GM04503 (cell line): ENCODE data around the gene IREB2.
"Not testable (repeated sequence)": the region's sequence is repeated elsewhere in the genome, so short reads cannot be mapped to it uniquely, and the experiment has no call there.

Source experiments
- DNase-seq: peaks from one replicate; pipeline ENCODE4 v3.0.0-alpha.2; 2012; ENCODE audit warnings: low read depth

Gene IREB2

GRCh38 chr15:78434134-78434533 lies 3.9 kb upstream of the IREB2 start:
- DNase-seq = no peak

- DNase-seq = not testable (repeated sequence)
Measured at GRCh38 chr15:78434711-78435110, 3.3 kb upstream of the IREB2 start.

GRCh38 chr15:78437107-78437761 lies 782 bp upstream of the IREB2 start:
- no peak for DNase-seq

- no peak for DNase-seq
Measured at GRCh38 chr15:78438619-78439285, 736 bp downstream of the IREB2 start.

GRCh38 chr15:78440375-78441373 lies 2.7 kb downstream of the IREB2 start:
- no peak for DNase-seq

DNA sequence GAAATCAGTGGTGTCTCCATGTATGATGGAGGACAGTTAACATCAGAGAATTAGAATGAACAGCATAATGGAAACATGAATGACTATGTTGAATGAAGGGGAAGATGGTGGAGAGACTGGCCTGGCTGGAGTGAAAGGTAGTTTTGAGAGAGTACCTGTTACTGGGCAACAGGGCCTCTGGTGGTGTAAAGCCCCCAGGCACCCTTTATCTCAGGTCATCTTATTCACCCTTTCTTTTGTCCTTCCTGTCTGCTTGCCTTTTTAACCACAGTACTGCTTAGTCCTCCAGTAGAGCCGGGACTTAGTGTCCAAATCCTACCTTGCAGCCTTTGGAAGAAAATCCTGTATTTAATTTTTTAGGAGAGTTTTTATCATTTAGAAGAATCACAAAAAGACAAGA lies 6.2 kb downstream of the IREB2 start:
- no peak for DNase-seq

DNA sequence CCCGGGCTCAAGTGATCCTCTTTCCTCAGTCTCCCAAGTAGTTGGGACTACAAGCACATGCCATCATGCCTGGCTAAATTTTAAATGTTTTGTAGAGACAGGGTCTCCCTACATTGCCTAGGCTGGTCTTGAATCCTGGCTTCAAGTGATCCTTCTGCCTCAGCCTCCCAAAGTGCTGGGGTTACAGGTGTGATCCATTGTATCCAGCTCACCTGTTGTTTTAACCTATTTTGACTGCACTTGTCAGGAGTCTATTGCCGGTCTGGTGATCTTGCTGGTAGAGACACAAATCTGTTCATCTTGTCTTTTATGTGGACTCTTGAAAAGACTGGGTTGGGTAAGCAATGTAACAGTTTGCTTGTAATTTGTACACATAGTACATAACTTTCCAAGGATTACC lies 7.9 kb downstream of the IREB2 start:
- DNase-seq = no peak

DNA sequence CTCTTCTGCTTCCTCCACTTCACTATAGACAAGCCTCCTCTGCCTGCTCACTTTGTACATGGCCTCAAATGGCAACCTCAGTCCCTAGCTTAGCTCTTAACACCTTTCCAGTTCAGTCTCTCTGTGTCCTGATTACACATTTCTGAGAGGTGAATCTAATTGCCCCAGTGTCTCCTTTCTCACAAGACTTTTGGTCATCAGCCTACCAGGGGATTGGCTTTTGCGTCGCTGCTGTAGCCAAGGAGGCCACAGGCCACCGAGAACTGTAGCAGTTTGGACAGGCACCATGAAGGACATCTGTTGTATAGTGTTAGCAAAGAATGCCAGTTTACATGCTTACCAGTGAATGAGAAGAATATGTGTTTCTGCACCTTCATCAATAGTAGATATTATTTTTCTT lies 8.5 kb downstream of the IREB2 start:
- no peak for DNase-seq

DNA sequence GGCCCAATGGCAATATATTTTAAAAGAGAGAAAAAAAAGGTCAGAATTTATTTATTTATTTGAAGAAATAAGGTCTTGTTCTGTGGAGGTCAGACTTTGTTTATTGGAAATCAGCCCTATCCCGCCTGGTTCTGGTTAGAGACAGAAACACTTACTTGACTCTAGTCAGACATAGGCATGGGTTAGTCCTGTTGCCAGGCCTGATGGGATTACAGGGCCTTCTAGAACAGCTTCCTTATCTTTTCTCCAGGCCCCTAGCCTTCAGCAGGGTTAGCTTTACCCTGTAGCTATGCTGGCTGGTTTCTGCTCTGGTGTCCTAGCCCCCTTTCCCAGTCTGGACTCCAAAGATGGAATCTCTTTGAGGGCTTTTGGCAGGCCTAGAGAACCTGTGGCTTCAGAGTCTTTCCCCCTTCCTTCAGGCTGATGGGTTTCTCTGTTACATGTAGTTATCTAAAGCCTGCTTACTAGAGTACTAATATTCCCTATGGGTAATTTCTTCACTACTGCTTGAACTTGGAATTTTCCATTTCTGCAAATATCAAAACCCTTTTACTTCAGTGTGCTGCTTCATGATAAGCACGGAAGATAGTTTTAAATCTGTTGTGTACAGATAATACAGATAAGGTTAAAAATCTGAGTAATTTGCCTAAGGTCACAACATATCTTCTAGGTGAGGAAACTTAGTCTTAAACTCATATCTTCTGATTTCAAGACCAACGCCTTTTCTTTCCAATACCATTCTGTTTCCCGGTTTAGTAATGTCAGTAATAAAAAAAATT lies 10.6 kb downstream of the IREB2 start:
- DNase-seq = no peak

DNA sequence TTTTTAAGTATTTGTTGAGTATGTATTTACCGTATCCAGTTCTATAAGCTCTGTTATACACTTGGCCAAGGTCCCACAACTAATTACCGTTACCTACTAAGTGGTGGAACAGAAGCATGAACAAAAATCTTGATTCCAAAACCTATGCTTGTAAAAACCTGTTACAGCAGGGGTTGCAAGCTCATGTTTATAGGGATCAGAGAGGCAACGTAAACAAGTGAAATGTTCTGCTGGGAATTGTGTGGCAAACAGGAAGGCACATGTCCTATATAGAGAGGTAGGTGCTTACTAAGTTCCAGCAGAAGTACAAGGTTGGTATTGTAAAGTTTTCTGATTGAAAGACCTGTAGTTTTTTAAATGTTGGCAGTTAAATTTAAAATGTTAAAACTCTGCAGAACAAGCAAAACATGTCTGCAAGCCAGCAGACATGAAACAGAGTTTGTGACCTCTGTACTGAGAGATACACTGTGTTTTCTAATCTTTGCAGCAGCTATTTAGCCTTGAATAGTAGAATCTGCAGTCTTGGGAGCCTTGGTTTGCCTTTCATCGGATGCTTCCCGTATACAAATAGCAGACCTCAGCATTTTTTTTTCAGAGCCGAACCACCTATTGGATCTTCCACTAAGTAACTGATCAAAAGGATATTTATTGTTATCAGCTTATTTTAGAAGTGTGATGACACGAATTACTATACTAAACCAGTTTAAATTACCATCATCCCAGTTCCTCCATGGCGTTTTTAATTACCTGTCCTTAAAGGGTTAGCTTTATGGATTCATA lies 11.4 kb downstream of the IREB2 start:
- DNase-seq = no peak

DNA sequence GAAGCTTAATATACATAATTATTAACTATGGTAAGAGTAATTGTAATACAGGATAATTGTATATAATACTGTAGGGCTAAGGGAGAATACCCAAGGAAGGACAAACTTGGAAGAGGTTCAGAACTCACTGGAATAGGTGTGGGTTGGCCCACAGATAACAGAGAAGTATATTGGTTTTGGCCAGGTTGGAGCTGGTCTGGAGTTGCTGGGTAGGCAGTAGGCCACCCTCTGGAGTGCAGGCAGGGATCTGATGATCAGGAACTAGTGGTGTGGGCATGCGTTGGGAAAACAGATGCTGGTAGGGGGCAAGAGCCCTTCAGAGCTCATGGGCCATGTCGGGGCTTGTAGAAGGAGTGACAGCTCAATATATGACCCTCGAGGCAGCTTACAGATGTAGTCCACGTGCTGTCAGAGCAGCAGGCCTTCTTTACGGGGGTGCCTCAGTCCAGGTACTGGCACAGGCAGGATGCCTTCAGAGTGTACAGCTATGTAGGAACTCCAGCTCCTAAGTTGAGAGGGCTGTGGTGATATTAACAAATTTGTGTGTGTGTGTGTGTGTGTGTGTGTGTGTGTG lies 12.4 kb downstream of the IREB2 start:
- no peak for DNase-seq

GRCh38 chr15:78452485-78452884 lies 14.5 kb downstream of the IREB2 start:
- DNase-seq = no peak

GRCh38 chr15:78453447-78453846 lies 15.4 kb downstream of the IREB2 start:
- no peak for DNase-seq

- no peak for DNase-seq
Measured at GRCh38 chr15:78454992-78455391, 17.0 kb downstream of the IREB2 start.

GRCh38 chr15:78455749-78456148 lies 17.7 kb downstream of the IREB2 start:
- DNase-seq = no peak

- DNase-seq = no peak
Measured at GRCh38 chr15:78456426-78456825, 18.4 kb downstream of the IREB2 start.

GRCh38 chr15:78457101-78457500 lies 19.1 kb downstream of the IREB2 start:
- peak; percentile 73 for DNase-seq

- no peak for DNase-seq
Measured at GRCh38 chr15:78460737-78461136, 22.7 kb downstream of the IREB2 start.

GRCh38 chr15:78461171-78461888 lies 23.3 kb downstream of the IREB2 start:
- no peak for DNase-seq

- no peak for DNase-seq
Measured at GRCh38 chr15:78469031-78469430, 31.0 kb downstream of the IREB2 start.
